ENCODE results near the gene TSHZ1.

DNA sequence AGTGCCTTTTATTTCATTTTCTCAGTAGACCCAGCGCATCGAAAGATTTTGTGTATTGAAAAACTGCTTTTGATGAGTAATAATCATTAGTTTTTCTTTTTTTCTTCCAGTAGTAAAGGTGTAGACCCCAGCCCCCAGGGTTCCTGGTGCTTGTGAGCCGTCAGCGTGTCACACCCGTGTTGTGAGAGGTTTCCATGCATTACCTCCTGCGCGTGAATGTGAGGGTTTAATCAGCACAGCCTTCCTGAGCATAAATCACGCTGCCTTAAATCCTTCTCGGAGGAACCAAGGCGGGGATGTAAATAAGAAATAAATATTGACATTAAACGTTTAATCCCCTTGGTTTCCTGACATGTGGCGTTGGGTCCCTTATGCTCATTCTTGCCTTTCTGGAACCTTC is 24.3 kb downstream of the TSHZ1 start:
- TF ChIP-seq EZH2 (IDR thresholded peaks at IDR 0.05; ENCODE audit: low read length, unreplicated experiment) (no peak), CTCF (conservative IDR thresholded peaks at IDR 0.05; ENCODE audit: low read depth, low read length) (no peak)

Measured in PC-3 (cell line).